Measurements from ENCODE around the gene LRRC61.

- TF ChIP-seq POLR2A (IDR thresholded peaks at IDR 0.05; ENCODE audit: low read depth, low read length) (no peak), TAF1 (IDR thresholded peaks at IDR 0.05; ENCODE audit: low read depth, low read length) (no peak), POLR2AphosphoS5 (IDR thresholded peaks at IDR 0.05; ENCODE audit: low read depth, low read length) (no peak), SPI1 (IDR thresholded peaks at IDR 0.05; ENCODE audit: low read depth, low read length) (no peak), POU2F2 (IDR thresholded peaks at IDR 0.05; ENCODE audit: low read depth, low read length) (no peak)
Measured at GRCh38 chr7:150365673-150366398, 42.7 kb downstream of the LRRC61 start.
